ENCODE results near the gene IFNA2. TPM values are rescaled to one million over a fixed set of nuclear protein-coding genes. Genes with fewer than 3 reads are reported as not detected.

The IFNA2 gene
- total RNA-seq, 1 donor from 2014 or later: not detected

DNA sequence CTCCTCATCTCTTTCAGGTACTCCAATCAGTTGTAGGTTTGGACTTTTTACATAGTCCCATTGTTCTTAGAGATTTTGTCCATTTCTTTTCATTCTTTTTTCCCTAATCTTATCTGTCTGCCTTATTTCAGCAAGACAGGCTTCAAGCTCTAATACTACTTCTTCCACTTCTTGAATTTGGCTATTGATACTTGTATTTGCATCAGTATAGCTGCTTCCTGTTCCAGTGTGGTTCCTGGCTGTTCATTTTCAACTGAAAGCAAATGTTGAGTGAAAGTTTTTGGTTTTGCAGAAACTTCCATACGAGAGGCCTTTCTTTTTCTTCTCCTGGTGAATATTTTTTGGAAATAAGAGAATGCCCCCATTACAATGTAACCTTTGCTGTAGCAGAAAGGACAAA, 43.0 kb upstream of the IFNA2 start:
- no peaks in the 10 kb centered on the region for H3K36me3 Mint-ChIP-seq (ENCODE audit: unreplicated experiment)
- H3K27me3 Mint-ChIP-seq (ENCODE audit: unreplicated experiment): peaks cover 76% of the 10 kb centered on the region
- no peaks in the 10 kb centered on the region for H3K4me1 Mint-ChIP-seq (ENCODE audit: unreplicated experiment)
- H3K27ac Mint-ChIP-seq (ENCODE audit: unreplicated experiment): no peak overlapping the region
- H3K4me3 Mint-ChIP-seq (ENCODE audit: unreplicated experiment): no peak overlapping the region
- no peaks in the 10 kb centered on the region for H3K9me3 Mint-ChIP-seq (ENCODE audit: unreplicated experiment)
- DNase-seq (ENCODE audit: extremely low spot score, unreplicated experiment): no peak
- TF ChIP-seq CTCF (IDR thresholded peaks at IDR 0.05): no peak

GRCh38 chr9:21415493-21416267, 30.5 kb upstream of the IFNA2 start:
- Mint-ChIP-seq H3K4me1 (ENCODE audit: unreplicated experiment) (no peaks in the 10 kb centered on the region), H3K27ac (ENCODE audit: unreplicated experiment) (no peak overlapping the region), H3K4me3 (ENCODE audit: unreplicated experiment) (no peak overlapping the region), H3K9me3 (ENCODE audit: unreplicated experiment) (no peaks in the 10 kb centered on the region), H3K27me3 (ENCODE audit: unreplicated experiment) (peaks cover 37% of the 10 kb centered on the region), H3K36me3 (ENCODE audit: unreplicated experiment) (no peaks in the 10 kb centered on the region)
- no peak for DNase-seq (ENCODE audit: extremely low spot score, unreplicated experiment)
- TF ChIP-seq CTCF (IDR thresholded peaks at IDR 0.05): no peak

GRCh38 chr9:21414220-21414940, 29.2 kb upstream of the IFNA2 start:
- H3K9me3 Mint-ChIP-seq (ENCODE audit: unreplicated experiment): no peaks in the 10 kb centered on the region
- H3K27ac Mint-ChIP-seq (ENCODE audit: unreplicated experiment): no peak overlapping the region
- TF ChIP-seq CTCF (IDR thresholded peaks at IDR 0.05): no peak
- H3K27me3 Mint-ChIP-seq (ENCODE audit: unreplicated experiment): peaks cover 41% of the 10 kb centered on the region
- no peaks in the 10 kb centered on the region for H3K4me1 Mint-ChIP-seq (ENCODE audit: unreplicated experiment)
- no peak overlapping the region for H3K4me3 Mint-ChIP-seq (ENCODE audit: unreplicated experiment)
- H3K36me3 Mint-ChIP-seq (ENCODE audit: unreplicated experiment): no peaks in the 10 kb centered on the region
- no peak for DNase-seq (ENCODE audit: extremely low spot score, unreplicated experiment)

GRCh38 chr9:21413624-21414023, 28.4 kb upstream of the IFNA2 start:
- H3K4me3 Mint-ChIP-seq (ENCODE audit: unreplicated experiment): no peak overlapping the region
- peaks cover 46% of the 10 kb centered on the region for H3K27me3 Mint-ChIP-seq (ENCODE audit: unreplicated experiment)
- H3K27ac Mint-ChIP-seq (ENCODE audit: unreplicated experiment): no peak overlapping the region
- no peaks in the 10 kb centered on the region for H3K4me1 Mint-ChIP-seq (ENCODE audit: unreplicated experiment)
- TF ChIP-seq CTCF (IDR thresholded peaks at IDR 0.05): no peak
- no peaks in the 10 kb centered on the region for H3K36me3 Mint-ChIP-seq (ENCODE audit: unreplicated experiment)
- no peaks in the 10 kb centered on the region for H3K9me3 Mint-ChIP-seq (ENCODE audit: unreplicated experiment)
- DNase-seq (ENCODE audit: extremely low spot score, unreplicated experiment): no peak

GRCh38 chr9:21413151-21413550, 28.0 kb upstream of the IFNA2 start:
- Mint-ChIP-seq H3K9me3 (ENCODE audit: unreplicated experiment) (no peaks in the 10 kb centered on the region), H3K27me3 (ENCODE audit: unreplicated experiment) (peaks cover 46% of the 10 kb centered on the region), H3K4me1 (ENCODE audit: unreplicated experiment) (no peaks in the 10 kb centered on the region), H3K36me3 (ENCODE audit: unreplicated experiment) (no peaks in the 10 kb centered on the region), H3K4me3 (ENCODE audit: unreplicated experiment) (no peak overlapping the region), H3K27ac (ENCODE audit: unreplicated experiment) (no peak overlapping the region)
- no peak for TF ChIP-seq CTCF (IDR thresholded peaks at IDR 0.05)
- no peak for DNase-seq (ENCODE audit: extremely low spot score, unreplicated experiment)
